HepG2 (cell line): ENCODE measurements around the gene TTBK1. TPM values are rescaled to one million over a fixed set of nuclear protein-coding genes. Genes with fewer than 3 reads are reported as not detected.

Source experiments
- ARNT ChIP-seq: fragments of 450-650 bp; IDR thresholded peaks from 2 replicates; pipeline ENCODE4 v1.6.1; 2017
- CHD2 ChIP-seq: IDR thresholded peaks from 2 replicates; pipeline ENCODE4 v1.6.1; 2011; ENCODE audit warnings: low read depth, low read length, improper control_type of control experiment
- FOXA3 ChIP-seq: IDR thresholded peaks from 2 replicates; pipeline ENCODE4 v1.6.1; 2016; ENCODE audit warnings: missing genetic modification reagents, missing compliant biosample characterization
- GLI4 ChIP-seq: sonication (generic); formaldehyde crosslinking; IDR thresholded peaks from 2 replicates; pipeline ENCODE4 v1.5.1; 2020; ENCODE audit warnings: missing genetic modification reagents, mild to moderate bottlenecking, moderate library complexity, borderline replicate concordance
- HDAC6 ChIP-seq: fragments of 200-600 bp; sonication (generic); IDR thresholded peaks from 2 replicates; pipeline ENCODE4 v1.7.0; 2017; ENCODE audit warnings: mild to moderate bottlenecking, antibody characterized with exemption, low read length, low read depth
- HMG20A ChIP-seq: IDR thresholded peaks from 2 replicates; pipeline ENCODE4 v1.6.1; 2016; ENCODE audit warnings: borderline replicate concordance
- HMGA1 ChIP-seq: sonication (generic); formaldehyde crosslinking; conservative IDR thresholded peaks from 2 replicates; pipeline ENCODE4 v1.4.0; 2020; ENCODE audit warnings: missing genetic modification reagents
- MED8 ChIP-seq: sonication (generic); formaldehyde crosslinking; IDR thresholded peaks from 2 replicates; pipeline ENCODE4 v1.8.1; 2023; ENCODE audit warnings: mild to moderate bottlenecking, missing genetic modification reagents; ENCODE audit not compliant: insufficient replicate concordance
- NCOA2 ChIP-seq: sonication (generic); formaldehyde crosslinking; IDR thresholded peaks from 2 replicates; pipeline ENCODE4 v1.8.0; 2022; ENCODE audit warnings: inconsistent platforms
- RCOR2 ChIP-seq: IDR thresholded peaks from 2 replicates; pipeline ENCODE4 v1.6.1; 2016; ENCODE audit warnings: missing biosample characterization, missing genetic modification reagents
- SPEN ChIP-seq: sonication (generic); formaldehyde crosslinking; IDR thresholded peaks from 2 replicates; pipeline ENCODE4 v1.5.1; 2020; ENCODE audit warnings: low read depth, mild to moderate bottlenecking, missing genetic modification reagents
- XRCC5 ChIP-seq: fragments of 200-400 bp; formaldehyde crosslinking; optimal IDR thresholded peaks from 2 replicates; pipeline ENCODE3; 2017; ENCODE audit warnings: mild to moderate bottlenecking, low read length
- ZNF230 ChIP-seq: sonication (generic); formaldehyde crosslinking; IDR thresholded peaks from 2 replicates; pipeline ENCODE4 v1.4.0; 2020; ENCODE audit warnings: mild to moderate bottlenecking, missing genetic modification reagents
- ZNF501 ChIP-seq: sonication (generic); formaldehyde crosslinking; IDR thresholded peaks from 2 replicates; pipeline ENCODE4 v1.5.1; 2020; ENCODE audit warnings: mild to moderate bottlenecking, moderate library complexity, missing genetic modification reagents
- ZNF644 ChIP-seq: IDR thresholded peaks from 2 replicates; pipeline ENCODE4 v1.6.1; 2016; ENCODE audit warnings: low read depth
- ZNF776 ChIP-seq: sonication (generic); formaldehyde crosslinking; IDR thresholded peaks from 2 replicates; pipeline ENCODE4 v1.4.0; 2020; ENCODE audit warnings: mild to moderate bottlenecking, missing genetic modification reagents
- ZNF841 ChIP-seq: sonication (generic); formaldehyde crosslinking; IDR thresholded peaks from 2 replicates; pipeline ENCODE4 v1.8.1; 2023; ENCODE audit warnings: missing genetic modification reagents, borderline replicate concordance
- polyA plus RNA-seq, 8 experiments: library from polyadenylated mRNA; depleted of rRNA in 3 of 8; stranded (reverse) in 7 of 8; unstranded in 1 of 8; fragments of >200 nt; fragmentation: Illumina TruSeq in 4 of 8; extraction: Trizol in 4 of 8; gene quantifications; 2 replicates each; pipeline versions ENCODE4 v1.2.1 to v1.2.3, GENCODE V29; 2011 to 2016; ENCODE audit warnings: low read depth in 4 of 8, missing spikeins in 1 of 8, mixed read lengths in 1 of 8; ENCODE audit not compliant: insufficient read depth in 1 of 8
- total RNA-seq, 5 experiments: library from RNA; depleted of rRNA; stranded (reverse); fragments of >200 nt; fragmentation: Illumina TruSeq; extraction: Trizol; gene quantifications; 2 replicates each; pipeline ENCODE4 v1.2.3, GENCODE V29; 2016; ENCODE audit warnings: low read depth in 1 of 5
- TF ChIP-seq, protein P1 (sequence below): sonication (generic); formaldehyde crosslinking; IDR thresholded peaks from 2 replicates; pipeline ENCODE4; 2020; ENCODE audit warnings: missing genetic modification reagents, mild to moderate bottlenecking, borderline replicate concordance
- TF ChIP-seq, protein P2 (sequence below): IDR thresholded peaks from 2 replicates; pipeline ENCODE4 v1.6.1; 2016; ENCODE audit warnings: missing compliant biosample characterization, missing genetic modification reagents, borderline replicate concordance
- TF ChIP-seq, protein P3 (sequence below): sonication (generic); formaldehyde crosslinking; IDR thresholded peaks from 2 replicates; pipeline ENCODE4 v1.4.0; 2020; ENCODE audit warnings: low read depth, mild to moderate bottlenecking, missing genetic modification reagents
- TF ChIP-seq, protein P4 (sequence below): sonication (generic); formaldehyde crosslinking; IDR thresholded peaks from 2 replicates; pipeline ENCODE4 v1.8.0; 2022; ENCODE audit warnings: mild to moderate bottlenecking, missing genetic modification reagents, moderate library complexity
- TF ChIP-seq, protein P5 (sequence below): sonication (generic); formaldehyde crosslinking; IDR thresholded peaks from 2 replicates; pipeline ENCODE4 v1.5.0; 2020; ENCODE audit warnings: mild to moderate bottlenecking, missing genetic modification reagents

Gene TTBK1
- total and polyA plus RNA-seq, 2 of the 13 experiments (the other 11 are each of a cell fraction or from before 2014, with no cell fraction given) = 0.24 to 0.33 TPM

DNA sequence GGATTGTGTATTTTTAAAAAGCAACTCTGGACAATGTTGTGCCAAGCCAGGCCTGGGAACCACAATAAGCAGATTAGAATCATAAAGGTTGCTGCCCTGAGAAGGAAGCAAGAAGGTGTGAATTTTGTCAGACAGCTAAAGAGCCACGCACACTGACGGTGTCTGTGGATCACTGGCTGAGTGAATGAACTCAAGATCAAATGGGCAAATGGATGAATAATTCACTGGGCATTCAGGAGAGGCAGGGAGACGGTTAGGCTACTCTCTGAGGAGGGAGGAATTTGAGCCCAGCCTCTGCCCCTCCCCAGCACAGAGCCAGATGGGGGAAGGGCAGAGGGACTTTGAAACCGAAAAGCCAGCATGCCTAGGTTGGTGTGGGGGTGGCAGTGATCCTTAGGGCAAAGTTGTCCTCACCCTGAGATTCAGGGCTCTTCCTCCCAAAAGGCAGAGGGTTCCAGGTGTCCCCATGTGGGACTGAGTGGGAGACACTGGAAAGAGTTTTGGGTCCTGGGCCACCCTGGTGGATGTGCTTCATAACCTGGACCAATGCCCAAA is 35.3 kb downstream of the TTBK1 start (continued):
- TF ChIP-seq, protein P1, sequence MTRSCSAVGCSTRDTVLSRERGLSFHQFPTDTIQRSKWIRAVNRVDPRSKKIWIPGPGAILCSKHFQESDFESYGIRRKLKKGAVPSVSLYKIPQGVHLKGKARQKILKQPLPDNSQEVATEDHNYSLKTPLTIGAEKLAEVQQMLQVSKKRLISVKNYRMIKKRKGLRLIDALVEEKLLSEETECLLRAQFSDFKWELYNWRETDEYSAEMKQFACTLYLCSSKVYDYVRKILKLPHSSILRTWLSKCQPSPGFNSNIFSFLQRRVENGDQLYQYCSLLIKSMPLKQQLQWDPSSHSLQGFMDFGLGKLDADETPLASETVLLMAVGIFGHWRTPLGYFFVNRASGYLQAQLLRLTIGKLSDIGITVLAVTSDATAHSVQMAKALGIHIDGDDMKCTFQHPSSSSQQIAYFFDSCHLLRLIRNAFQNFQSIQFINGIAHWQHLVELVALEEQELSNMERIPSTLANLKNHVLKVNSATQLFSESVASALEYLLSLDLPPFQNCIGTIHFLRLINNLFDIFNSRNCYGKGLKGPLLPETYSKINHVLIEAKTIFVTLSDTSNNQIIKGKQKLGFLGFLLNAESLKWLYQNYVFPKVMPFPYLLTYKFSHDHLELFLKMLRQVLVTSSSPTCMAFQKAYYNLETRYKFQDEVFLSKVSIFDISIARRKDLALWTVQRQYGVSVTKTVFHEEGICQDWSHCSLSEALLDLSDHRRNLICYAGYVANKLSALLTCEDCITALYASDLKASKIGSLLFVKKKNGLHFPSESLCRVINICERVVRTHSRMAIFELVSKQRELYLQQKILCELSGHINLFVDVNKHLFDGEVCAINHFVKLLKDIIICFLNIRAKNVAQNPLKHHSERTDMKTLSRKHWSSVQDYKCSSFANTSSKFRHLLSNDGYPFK = no peak
- peak; percentile 36 for TF ChIP-seq MED8 (CRISPR knock-in tag)
- peak; percentile 44; the same call in 1 of the 2 replicates for TF ChIP-seq HMG20A (CRISPR knock-in tag)
- TF ChIP-seq, protein P2, sequence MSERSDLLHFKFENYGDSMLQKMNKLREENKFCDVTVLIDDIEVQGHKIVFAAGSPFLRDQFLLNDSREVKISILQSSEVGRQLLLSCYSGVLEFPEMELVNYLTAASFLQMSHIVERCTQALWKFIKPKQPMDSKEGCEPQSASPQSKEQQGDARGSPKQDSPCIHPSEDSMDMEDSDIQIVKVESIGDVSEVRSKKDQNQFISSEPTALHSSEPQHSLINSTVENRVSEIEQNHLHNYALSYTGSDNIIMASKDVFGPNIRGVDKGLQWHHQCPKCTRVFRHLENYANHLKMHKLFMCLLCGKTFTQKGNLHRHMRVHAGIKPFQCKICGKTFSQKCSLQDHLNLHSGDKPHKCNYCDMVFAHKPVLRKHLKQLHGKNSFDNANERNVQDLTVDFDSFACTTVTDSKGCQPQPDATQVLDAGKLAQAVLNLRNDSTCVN (CRISPR knock-in tag) = 0 out of 2 replicates have a peak, but pooled peaks have one; percentile 24
- TF ChIP-seq NCOA2 (CRISPR knock-in tag) = peak; percentile 61
- TF ChIP-seq ZNF776 (CRISPR knock-in tag) = no peak
- TF ChIP-seq GLI4 = no peak
- TF ChIP-seq HDAC6 = no peak
- no peak for TF ChIP-seq RCOR2
- no peak for TF ChIP-seq ZNF644 (CRISPR knock-in tag)
- no peak for TF ChIP-seq ARNT
- peak; percentile 73; the same call in 1 of the 2 replicates for TF ChIP-seq SPEN
- no peak for TF ChIP-seq ZNF841 (CRISPR knock-in tag)
- TF ChIP-seq, protein P3, sequence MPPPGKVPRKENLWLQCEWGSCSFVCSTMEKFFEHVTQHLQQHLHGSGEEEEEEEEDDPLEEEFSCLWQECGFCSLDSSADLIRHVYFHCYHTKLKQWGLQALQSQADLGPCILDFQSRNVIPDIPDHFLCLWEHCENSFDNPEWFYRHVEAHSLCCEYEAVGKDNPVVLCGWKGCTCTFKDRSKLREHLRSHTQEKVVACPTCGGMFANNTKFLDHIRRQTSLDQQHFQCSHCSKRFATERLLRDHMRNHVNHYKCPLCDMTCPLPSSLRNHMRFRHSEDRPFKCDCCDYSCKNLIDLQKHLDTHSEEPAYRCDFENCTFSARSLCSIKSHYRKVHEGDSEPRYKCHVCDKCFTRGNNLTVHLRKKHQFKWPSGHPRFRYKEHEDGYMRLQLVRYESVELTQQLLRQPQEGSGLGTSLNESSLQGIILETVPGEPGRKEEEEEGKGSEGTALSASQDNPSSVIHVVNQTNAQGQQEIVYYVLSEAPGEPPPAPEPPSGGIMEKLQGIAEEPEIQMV (CRISPR knock-in tag) = no peak; the same call in 1 of the 2 replicates
- TF ChIP-seq FOXA3 (CRISPR knock-in tag) = peak; percentile 58
- TF ChIP-seq CHD2 = peak; percentile 69
- peak; percentile 80 for TF ChIP-seq ZNF501 (CRISPR knock-in tag)
- no peak for TF ChIP-seq HMGA1 (CRISPR knock-in tag)
- TF ChIP-seq, protein P4, sequence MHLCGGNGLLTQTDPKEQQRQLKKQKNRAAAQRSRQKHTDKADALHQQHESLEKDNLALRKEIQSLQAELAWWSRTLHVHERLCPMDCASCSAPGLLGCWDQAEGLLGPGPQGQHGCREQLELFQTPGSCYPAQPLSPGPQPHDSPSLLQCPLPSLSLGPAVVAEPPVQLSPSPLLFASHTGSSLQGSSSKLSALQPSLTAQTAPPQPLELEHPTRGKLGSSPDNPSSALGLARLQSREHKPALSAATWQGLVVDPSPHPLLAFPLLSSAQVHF (CRISPR knock-in tag) = no peak
- TF ChIP-seq ZNF230 (CRISPR knock-in tag) = peak; percentile 72; the same call in 1 of the 2 replicates
- TF ChIP-seq XRCC5 = peak; percentile 73
- TF ChIP-seq, protein P5, sequence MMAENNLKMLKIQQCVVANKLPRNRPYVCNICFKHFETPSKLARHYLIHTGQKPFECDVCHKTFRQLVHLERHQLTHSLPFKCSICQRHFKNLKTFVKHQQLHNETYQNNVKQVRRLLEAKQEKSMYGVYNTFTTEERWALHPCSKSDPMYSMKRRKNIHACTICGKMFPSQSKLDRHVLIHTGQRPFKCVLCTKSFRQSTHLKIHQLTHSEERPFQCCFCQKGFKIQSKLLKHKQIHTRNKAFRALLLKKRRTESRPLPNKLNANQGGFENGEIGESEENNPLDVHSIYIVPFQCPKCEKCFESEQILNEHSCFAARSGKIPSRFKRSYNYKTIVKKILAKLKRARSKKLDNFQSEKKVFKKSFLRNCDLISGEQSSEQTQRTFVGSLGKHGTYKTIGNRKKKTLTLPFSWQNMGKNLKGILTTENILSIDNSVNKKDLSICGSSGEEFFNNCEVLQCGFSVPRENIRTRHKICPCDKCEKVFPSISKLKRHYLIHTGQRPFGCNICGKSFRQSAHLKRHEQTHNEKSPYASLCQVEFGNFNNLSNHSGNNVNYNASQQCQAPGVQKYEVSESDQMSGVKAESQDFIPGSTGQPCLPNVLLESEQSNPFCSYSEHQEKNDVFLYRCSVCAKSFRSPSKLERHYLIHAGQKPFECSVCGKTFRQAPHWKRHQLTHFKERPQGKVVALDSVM (CRISPR knock-in tag) = no peak
